ENCODE results near the gene TTC4. TPM values are rescaled to one million over a fixed set of nuclear protein-coding genes. Genes with fewer than 3 reads are reported as not detected.

The TTC4 gene
- total RNA-seq, 1 experiment from 2014 or later = 30.8 TPM

DNA sequence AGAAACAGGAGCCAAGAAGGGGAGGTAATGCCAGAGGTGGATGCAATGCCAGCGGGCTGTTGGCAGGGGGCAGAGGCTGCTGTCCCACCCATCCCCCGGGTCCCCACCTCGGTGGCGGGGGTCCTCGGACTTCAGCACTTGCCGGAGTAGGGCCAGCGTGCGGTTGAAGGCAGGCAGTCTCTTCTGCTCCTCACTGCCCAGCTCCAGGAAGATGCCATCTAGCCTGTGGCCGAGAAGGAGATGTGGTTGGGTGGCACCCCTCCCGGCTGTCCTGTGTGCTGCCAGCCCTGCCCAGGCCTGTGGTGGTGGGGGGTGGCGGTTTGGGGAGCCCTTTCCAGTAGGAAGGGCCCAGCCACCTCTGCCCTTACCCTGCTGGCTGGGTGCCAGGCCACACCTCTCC is 71.9 kb downstream of the TTC4 start:
- H3K4me3 Mint-ChIP-seq = no peak overlapping the region
- peaks cover 24 to 26% of the 10 kb centered on the region in 2 experiments for H3K4me1 Mint-ChIP-seq
- Histone ChIP-seq H3K23ac (ENCODE audit: insufficient read length, low read depth, low read length) (no peak overlapping the region), H3T11ph (ENCODE audit: low read length) (no peak overlapping the region), H4K91ac (ENCODE audit: insufficient read length, low read depth, low read length) (no peak overlapping the region), H4K8ac (replicated peaks; ENCODE audit: insufficient read length, low read depth, low read length) (no peak overlapping the region), H4K20me1 (ENCODE audit: control insufficient read depth, insufficient read depth, insufficient read length) (no peaks in the 10 kb centered on the region), H3K23me2 (ENCODE audit: insufficient read length, low read depth, low read length, poor library complexity, severe bottlenecking) (no peaks in the 10 kb centered on the region), H3K27ac (ENCODE audit: insufficient read length, low read depth, low read length) (no peak overlapping the region), H3K56ac (ENCODE audit: insufficient read length, low read depth, low read length) (no peak overlapping the region), H4K5ac (ENCODE audit: insufficient read length, low read depth, low read length) (no peak overlapping the region), H3K9me3 (ENCODE audit: control insufficient read depth, low read depth, low read length) (no peaks in the 10 kb centered on the region), H2BK5ac (ENCODE audit: insufficient read length, low read length) (no peak overlapping the region), H2BK15ac (ENCODE audit: low read depth, low read length) (no peak overlapping the region), H3K9ac (ENCODE audit: extremely low read depth, insufficient read length, low read length) (no peak overlapping the region), H2BK12ac (ENCODE audit: insufficient read length, low read depth, low read length) (no peak overlapping the region), H2AFZ (ENCODE audit: low read length) (no peak overlapping the region), H3K79me1 (ENCODE audit: insufficient read depth, low read depth, low read length, poor library complexity, severe bottlenecking) (no peaks in the 10 kb centered on the region), H3K4me2 (ENCODE audit: insufficient read depth, insufficient read length, low read length) (no peak overlapping the region), H2AK5ac (ENCODE audit: insufficient read length, low read length) (no peak overlapping the region), H3K4me1 (ENCODE audit: insufficient read depth, low read length) (no peaks in the 10 kb centered on the region; the same call in 1 of the 2 replicates), H3K4ac (ENCODE audit: low read depth, low read length) (no peak overlapping the region), H2BK20ac (ENCODE audit: low read depth, low read length, poor library complexity, severe bottlenecking) (no peak overlapping the region), H3K27me3 (ENCODE audit: insufficient read depth, low read length) (no peaks in the 10 kb centered on the region), H3K14ac (ENCODE audit: insufficient read depth, low read length) (no peak overlapping the region), H3K79me2 (ENCODE audit: insufficient read depth, low read length) (no peaks in the 10 kb centered on the region), H3K18ac (ENCODE audit: insufficient read length, low read depth, low read length) (no peak overlapping the region), H2BK120ac (ENCODE audit: low read depth, low read length, poor library complexity, severe bottlenecking) (no peak overlapping the region)
- no peaks in the 10 kb centered on the region for H3K36me3 Mint-ChIP-seq (ENCODE audit: insufficient read depth in 1 of 3, low read depth in 3 of 3)
- TF ChIP-seq CTCF (conservative IDR thresholded peaks at IDR 0.05) = no peak
- DNase-seq = no peak
- H3K9me3 Mint-ChIP-seq = peaks cover 2 to 3% of the 10 kb centered on the region in 2 experiments; a peak in 2 of 5 replicates
- H3K27ac Mint-ChIP-seq = peak overlapping the region in 1 of 3 experiments; percentile 17; a peak in 1 of 7 replicates
- H3K27me3 Mint-ChIP-seq (ENCODE audit: low read depth) = peaks cover 27% of the 10 kb centered on the region
- no CpG with 5 or more reads among the region's 11 CpGs for WGBS (ENCODE audit: extremely low coverage, insufficient read length, low lambda C conversion rate)
